SK-N-MC (cell line): ENCODE measurements around the gene TTPAL.

Experiments used
- EZH2 ChIP-seq: fragments of 200-600 bp; sonication (generic); IDR thresholded peaks from one replicate; pipeline ENCODE4 v1.6.1; 2017; ENCODE audit warnings: antibody characterized with exemption
- FOXP2 ChIP-seq: optimal IDR thresholded peaks from 2 replicates; pipeline ENCODE3; 2011; ENCODE audit warnings: mild to moderate bottlenecking, moderate library complexity; ENCODE audit not compliant: insufficient read depth; ENCODE audit errors: extremely low read length, control extremely low read depth
- POLR2AphosphoS5 ChIP-seq: IDR thresholded peaks from 2 replicates; pipeline ENCODE4 v1.6.1; 2012; ENCODE audit warnings: mild to moderate bottlenecking, low read depth, low read length, borderline replicate concordance

GRCh38 chr20:44528309-44528708, 52.6 kb downstream of the TTPAL start:
- TF ChIP-seq POLR2AphosphoS5 (no peak), EZH2 (no peak), FOXP2 (no peak)
